AG09319 (cell line): ENCODE results near the gene CNOT6L.
"Not testable (repeated sequence)": the region's sequence is repeated elsewhere in the genome, so short reads cannot be mapped to it uniquely, and the experiment has no call there.

Experiments used
- DNase-seq: peaks from one replicate; pipeline ENCODE4 v3.0.0-alpha.2; 2010; ENCODE audit warnings: low read depth; ENCODE audit errors: extremely low read depth
- TF ChIP-seq, protein P1 (sequence below): IDR thresholded peaks from 2 replicates; pipeline ENCODE4 v1.5.1; 2011; ENCODE audit warnings: low read depth, mild to moderate bottlenecking, inconsistent platforms, low read length, moderate library complexity

The CNOT6L gene

DNA sequence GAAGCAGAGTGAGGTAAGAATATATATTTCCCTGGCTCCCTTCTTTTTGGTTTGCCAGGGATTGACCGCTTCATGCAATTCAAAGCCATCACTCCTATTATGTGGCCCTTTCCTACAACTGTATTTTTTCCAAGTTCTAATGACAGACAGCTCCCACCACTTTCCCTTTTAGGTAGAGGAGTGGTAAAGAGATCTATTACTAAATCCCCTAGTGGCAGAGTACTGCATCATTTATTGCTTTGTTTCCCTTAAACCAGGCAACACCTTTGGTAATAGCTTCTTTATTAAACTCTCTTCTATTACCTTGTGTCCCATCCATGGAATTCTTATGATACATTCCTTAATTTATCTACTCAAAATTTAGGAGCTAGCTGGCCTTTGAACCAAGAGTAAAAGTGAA, 90.7 kb downstream of the CNOT6L start:
- TF ChIP-seq, protein P1, sequence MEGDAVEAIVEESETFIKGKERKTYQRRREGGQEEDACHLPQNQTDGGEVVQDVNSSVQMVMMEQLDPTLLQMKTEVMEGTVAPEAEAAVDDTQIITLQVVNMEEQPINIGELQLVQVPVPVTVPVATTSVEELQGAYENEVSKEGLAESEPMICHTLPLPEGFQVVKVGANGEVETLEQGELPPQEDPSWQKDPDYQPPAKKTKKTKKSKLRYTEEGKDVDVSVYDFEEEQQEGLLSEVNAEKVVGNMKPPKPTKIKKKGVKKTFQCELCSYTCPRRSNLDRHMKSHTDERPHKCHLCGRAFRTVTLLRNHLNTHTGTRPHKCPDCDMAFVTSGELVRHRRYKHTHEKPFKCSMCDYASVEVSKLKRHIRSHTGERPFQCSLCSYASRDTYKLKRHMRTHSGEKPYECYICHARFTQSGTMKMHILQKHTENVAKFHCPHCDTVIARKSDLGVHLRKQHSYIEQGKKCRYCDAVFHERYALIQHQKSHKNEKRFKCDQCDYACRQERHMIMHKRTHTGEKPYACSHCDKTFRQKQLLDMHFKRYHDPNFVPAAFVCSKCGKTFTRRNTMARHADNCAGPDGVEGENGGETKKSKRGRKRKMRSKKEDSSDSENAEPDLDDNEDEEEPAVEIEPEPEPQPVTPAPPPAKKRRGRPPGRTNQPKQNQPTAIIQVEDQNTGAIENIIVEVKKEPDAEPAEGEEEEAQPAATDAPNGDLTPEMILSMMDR, result no peak
- no peak for DNase-seq

DNA sequence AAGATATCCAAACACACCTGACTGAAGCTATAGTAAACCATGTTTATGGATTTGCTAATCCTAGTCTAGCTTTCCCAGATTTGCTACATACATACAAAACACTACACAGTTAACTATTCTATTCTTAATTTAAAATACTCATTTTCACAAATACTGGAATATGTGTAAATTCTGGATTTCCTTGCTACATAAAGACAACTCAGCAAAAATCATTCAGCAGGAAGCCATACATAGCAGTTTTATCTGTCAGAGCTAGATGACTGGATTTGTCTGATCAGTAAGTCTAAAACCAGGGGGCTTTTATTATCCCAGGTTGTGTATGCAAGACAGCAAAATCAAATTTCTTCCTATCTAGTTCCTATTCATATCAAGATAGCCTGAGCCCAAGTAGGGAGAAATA, 98.1 kb downstream of the CNOT6L start:
- no peak for DNase-seq
- TF ChIP-seq, protein P1, result no peak

DNA sequence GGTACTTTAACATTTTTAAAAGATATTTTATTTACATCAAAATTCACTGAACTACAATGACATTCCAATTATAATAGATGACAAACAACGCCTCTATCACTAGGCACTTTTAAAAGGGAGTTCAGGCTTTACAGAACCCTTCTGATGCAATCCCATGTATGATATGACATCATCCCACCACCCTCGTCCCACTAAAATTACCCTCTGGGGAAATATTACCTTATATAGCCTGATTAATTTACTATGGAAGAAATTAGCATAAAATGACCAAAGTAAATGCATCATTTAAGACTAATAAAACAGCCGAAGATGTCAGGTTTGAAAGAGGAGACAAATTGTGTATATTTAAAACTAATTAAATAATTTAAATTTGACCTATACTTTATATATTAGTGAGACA, 100.7 kb downstream of the CNOT6L start:
- not testable (repeated sequence) for DNase-seq

DNA sequence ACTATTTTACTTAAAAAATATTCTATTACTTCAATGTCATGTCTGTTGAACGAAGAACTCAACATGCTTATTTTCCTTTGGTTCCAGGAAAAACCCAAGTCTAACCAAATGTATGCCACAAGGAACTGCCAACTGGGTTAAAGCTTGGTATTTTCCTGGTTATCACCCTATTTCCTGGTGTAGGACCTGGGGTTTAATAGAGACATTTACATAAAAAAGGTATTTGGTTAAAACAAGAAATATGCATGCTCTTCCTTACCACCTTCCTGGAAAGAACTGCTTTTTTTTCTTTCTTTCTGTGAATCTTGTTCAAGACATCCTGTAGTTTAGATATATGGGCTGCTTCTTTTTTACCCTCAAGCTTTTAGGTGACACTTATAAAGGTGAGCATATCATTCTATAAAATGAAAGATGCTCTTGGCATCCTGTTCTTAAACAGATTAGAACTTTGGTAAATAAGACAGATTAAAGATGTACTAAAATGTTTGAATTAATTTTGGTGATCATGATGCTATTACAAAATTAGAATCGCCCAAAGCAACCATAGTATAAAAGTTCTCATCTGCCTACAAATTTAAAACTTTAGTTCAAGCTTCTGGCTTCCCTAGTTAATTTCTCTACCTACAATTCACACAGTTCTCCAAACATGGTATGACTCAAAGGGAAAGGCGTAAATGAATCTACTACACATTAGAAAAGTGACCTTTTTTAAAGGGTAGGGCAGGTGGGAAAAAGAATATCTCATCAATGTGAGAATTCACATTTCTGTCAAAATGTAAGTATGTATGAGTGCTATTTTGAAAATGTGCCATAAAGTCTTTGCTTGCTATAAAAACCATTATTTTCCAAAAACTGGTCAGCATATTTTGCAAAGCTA, 103.5 kb downstream of the CNOT6L start:
- DNase-seq, result no peak
- TF ChIP-seq, protein P1, result no peak

DNA sequence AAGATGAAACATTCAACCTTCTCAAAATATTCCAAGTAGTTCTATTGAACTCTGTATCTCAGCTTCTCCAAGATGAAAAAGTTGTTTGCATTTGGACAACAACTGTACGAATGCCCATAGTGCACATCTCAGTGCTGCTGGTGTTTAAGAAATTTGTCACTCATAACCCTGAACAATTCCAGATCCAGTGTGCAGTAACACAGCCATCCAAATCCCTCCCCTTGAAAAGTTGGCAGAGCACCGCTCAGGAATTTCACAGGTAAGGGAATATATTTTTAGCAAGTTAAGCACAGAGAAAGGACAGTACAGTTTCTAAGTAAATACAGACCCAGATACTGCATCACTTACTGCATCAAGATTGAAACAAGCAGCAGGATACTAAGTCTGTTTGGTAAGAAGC, 104.7 kb downstream of the CNOT6L start:
- TF ChIP-seq, protein P1, result no peak
- no peak for DNase-seq

DNA sequence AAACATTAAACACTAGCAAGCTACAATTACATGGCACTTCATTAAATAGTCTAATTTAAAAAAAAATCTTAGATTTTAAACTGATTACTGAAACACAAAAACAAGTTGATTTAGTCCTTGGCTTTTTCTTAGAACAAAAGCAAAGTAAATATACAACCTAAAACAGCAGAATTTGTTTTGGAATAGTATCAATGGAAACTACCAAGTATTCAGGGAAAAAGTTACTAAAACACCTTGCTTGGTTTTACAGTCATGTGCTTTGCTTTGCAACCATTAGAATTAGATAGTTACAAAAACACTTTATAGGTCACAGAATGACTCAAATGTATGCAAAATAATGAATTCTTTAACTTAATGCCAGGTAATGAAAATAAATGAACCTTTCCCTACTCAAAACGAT, 105.3 kb downstream of the CNOT6L start:
- TF ChIP-seq, protein P1, result no peak

DNA sequence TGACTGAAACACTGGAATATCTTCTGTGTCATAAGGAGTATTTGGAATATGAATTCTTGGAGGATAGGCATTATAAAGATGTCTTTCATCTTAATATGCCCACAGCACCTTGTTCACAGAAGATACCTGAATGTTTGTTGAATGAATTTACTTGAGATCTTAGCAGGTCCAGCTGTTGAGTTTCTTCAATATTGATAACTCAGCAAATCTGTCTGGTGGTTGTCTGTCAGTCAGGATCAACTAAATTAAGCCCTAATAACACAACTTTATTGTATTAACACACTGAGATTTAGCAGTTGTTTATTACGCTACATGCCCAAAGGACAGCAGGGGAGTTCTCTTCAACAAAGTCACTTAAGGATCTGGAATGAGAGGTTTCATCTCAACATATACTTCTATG, 106.5 kb downstream of the CNOT6L start:
- TF ChIP-seq, protein P1, result no peak
- no peak for DNase-seq

More for the DNA sequence above, 105.3 kb downstream of the CNOT6L start:
- no peak for DNase-seq

DNA sequence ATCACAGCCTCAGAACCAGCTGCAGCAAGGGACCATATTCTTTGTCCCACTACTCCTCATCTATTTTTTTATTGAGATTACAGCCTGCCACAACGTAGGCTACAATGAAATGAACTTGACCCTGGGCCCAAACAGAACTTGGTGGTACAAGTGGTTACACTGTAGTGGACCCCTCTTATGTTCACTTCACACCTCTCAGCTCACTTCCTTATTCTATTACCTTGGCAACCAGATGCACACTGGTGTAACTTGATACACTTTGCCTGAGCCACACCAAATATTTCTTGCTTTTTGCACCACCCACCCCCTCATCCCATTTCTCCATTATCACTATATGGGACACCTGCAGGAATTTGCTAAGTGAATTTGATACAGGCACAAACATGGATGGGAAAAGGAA, 107.7 kb downstream of the CNOT6L start:
- no peak for DNase-seq
- TF ChIP-seq, protein P1, result no peak
